ENCODE measurements around the gene ZNF217.
"Not testable (repeated sequence)": the region's sequence is repeated elsewhere in the genome, so short reads cannot be mapped to it uniquely, and the experiment has no call there.

ZNF217 gene

GRCh38 chr20:53582251-53582570, 11.4 kb downstream of the ZNF217 start:
- DNase-seq, result no peak

- peak; percentile 30 for DNase-seq
These were observed 12.0 kb downstream of the ZNF217 start for GRCh38 chr20:53581444-53582250.

- no peak for DNase-seq
These were observed 13.1 kb downstream of the ZNF217 start for GRCh38 chr20:53580376-53581111.

GRCh38 chr20:53579581-53580375, 13.9 kb downstream of the ZNF217 start:
- peak; percentile 32 for DNase-seq

- DNase-seq, result no peak
These were observed 14.4 kb downstream of the ZNF217 start for GRCh38 chr20:53579266-53579580.

- DNase-seq, result peak; percentile 81
These were observed 15.0 kb downstream of the ZNF217 start for GRCh38 chr20:53578492-53579222.

- no peak for DNase-seq
These were observed 16.9 kb downstream of the ZNF217 start for GRCh38 chr20:53576586-53577318.

DNA sequence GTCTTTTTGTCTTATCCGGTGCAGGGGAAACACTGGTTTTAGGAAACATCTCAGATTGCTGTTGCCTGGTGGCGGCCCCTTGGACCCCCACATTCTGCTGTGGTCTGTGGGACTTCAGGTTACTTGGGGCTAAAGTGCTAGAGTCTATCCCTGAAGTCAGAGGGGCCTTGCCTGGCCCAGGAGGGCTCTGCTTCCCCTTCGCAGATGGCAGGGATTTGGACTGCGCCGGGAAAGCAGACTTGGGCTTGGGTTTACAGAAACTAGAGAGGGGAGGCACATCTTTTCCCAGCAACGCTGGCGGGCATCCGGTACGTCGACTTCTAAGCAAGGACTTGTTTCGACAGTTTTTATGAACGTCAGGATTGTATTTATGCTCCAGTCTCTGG, 17.5 kb downstream of the ZNF217 start:
- no peak for DNase-seq

DNA sequence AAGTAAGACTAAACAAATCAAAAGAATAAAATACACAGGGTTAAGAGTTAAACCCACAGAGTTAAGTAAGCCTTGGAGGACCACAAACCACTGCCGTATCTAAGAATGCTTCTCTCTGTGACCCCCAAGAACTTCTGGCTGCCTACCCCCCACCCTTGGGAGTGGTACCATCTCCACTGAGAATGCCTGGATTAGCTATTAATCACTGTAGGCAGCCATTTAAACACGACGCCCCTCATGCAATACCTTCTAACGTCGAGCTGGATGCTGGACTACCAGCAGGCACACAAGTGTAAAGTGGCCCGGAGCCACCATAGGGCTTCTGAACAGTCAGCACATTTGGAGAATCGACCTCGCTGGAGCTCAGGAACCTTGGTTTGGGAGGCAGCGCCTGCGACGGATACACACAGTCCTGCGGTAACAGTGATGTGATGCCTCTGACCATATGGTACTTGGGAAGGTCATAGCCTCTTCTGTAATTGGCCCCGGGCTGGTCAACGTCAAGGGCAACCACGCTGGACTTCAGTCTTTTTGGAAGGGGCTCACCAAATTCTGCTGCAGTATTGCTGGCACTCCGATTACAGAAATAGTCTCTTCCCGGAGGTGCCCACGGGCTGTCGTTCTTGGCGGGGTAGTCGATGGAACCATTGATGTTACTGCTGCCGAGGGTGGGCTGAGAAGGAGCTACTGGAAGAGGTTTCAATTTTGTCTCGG, 18.0 kb downstream of the ZNF217 start:
- DNase-seq, result no peak

GRCh38 chr20:53574819-53575218, 18.8 kb downstream of the ZNF217 start:
- DNase-seq, result no peak

- no peak for DNase-seq
These were observed 19.3 kb downstream of the ZNF217 start for GRCh38 chr20:53574259-53574789.

- DNase-seq, result no peak
These were observed 21.9 kb downstream of the ZNF217 start for GRCh38 chr20:53571555-53572286.

DNA sequence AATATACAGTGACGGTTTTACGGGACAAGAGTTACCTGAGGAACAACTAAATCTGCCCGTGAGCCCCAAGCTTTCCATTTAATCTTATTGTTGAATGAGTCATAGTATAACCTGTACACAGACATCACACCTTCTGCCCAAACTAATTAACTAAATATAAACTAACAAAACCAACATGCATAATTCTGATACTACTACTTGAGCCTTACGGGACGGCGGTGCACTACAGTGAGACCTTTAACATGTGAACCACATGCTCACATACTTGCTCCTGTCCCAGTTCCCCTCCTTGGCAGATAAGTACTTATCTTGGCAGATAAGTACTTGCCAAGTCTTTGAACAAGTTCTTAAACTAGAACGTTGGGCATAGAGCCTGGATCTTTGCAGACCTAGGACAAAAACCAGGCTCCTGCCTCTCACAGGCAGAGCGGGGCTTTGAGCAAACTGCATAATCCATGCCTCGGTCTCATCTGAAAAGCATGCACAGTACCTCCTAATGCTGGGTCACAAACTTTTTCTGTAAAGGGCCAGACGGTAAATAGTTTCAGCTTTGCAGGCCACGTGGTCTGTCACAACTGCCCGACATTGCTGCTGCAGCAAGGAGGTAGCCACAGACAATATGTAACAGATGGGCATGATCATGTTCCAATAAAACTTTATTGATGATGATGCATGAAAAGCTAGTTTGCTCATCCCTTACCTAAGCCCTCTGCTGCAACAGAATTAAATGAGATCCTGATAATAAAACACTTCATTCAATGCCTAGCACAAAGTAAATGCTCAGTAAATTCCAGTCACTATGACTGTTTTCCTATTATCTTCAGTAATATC, 23.0 kb downstream of the ZNF217 start:
- DNase-seq, result no peak

GRCh38 chr20:53569606-53570307, 23.9 kb downstream of the ZNF217 start:
- DNase-seq, result no peak

- no peak for DNase-seq
These were observed 24.6 kb downstream of the ZNF217 start for GRCh38 chr20:53569005-53569404.

GRCh38 chr20:53568351-53568750, 25.3 kb downstream of the ZNF217 start:
- no peak for DNase-seq

- no peak for DNase-seq
These were observed 26.2 kb downstream of the ZNF217 start for GRCh38 chr20:53567379-53567917.

GRCh38 chr20:53566623-53567022, 27.0 kb downstream of the ZNF217 start:
- not testable (repeated sequence) for DNase-seq

- DNase-seq, result no peak
These were observed 28.4 kb downstream of the ZNF217 start for GRCh38 chr20:53565254-53565653.

Measured in stimulated activated CD4-positive, alpha-beta T cell treated with anti-CD3 and anti-CD28 coated beads, Interleukin-4, amount 100 ng/mL, for 24 hours (primary cell).